Astrocyte (in vitro differentiated cells and primary cell): ENCODE results near the gene SEMA4G. TPM values are rescaled to one million over a fixed set of nuclear protein-coding genes. Genes with fewer than 3 reads are reported as not detected.
"Not testable (repeated sequence)": the region's sequence is repeated elsewhere in the genome, so short reads cannot be mapped to it uniquely, and the experiment has no call there.

Experiments used
- DNase-seq: peaks from one replicate; pipeline ENCODE4 v3.0.0-alpha.2; 2010; ENCODE audit warnings: low read depth
- FAIRE-seq: peaks from 2 replicates; lab custom pipeline; 2011; peaks lifted over from hg19 to GRCh38; lab: Jason Lieb, UNC
- H2AFZ ChIP-seq: 2 replicates; pipeline ENCODE4 v1.6.0; 2012; ENCODE audit warnings: low read depth, low read length, inconsistent platforms
- H3K27ac ChIP-seq: 2 replicates; pipeline ENCODE4 v1.5.1; 2011; ENCODE audit warnings: low read depth, low read length, inconsistent platforms
- H3K27me3 ChIP-seq: 2 replicates; pipeline ENCODE4 v1.6.0; 2011; ENCODE audit warnings: low read length, inconsistent platforms; ENCODE audit not compliant: insufficient read depth
- H3K36me3 ChIP-seq: 2 replicates; pipeline ENCODE4 v1.5.1; 2011; ENCODE audit warnings: low read length, inconsistent platforms; ENCODE audit not compliant: insufficient read depth
- H3K4me1 ChIP-seq: 2 replicates; pipeline ENCODE4 v1.5.1; 2011; ENCODE audit warnings: low read length, inconsistent platforms; ENCODE audit not compliant: insufficient read depth
- H3K4me2 ChIP-seq: 2 replicates; pipeline ENCODE4 v1.6.0; 2012; ENCODE audit warnings: low read length, inconsistent platforms
- H3K4me3 ChIP-seq: 2 replicates; pipeline ENCODE4 v1.5.1; 2011; ENCODE audit warnings: low read depth, mild to moderate bottlenecking, low read length, inconsistent platforms; ENCODE audit not compliant: insufficient read depth
- H3K79me2 ChIP-seq: 2 replicates; pipeline ENCODE4 v1.6.0; 2012; ENCODE audit warnings: mild to moderate bottlenecking, low read length, inconsistent platforms; ENCODE audit not compliant: insufficient read depth
- H3K9ac ChIP-seq: 2 replicates; pipeline ENCODE4 v1.6.0; 2012; ENCODE audit warnings: mild to moderate bottlenecking, low read length, inconsistent platforms
- H3K9me3 ChIP-seq: 2 replicates; pipeline ENCODE4 v1.5.1; 2012; ENCODE audit warnings: low read depth, mild to moderate bottlenecking, low read length, inconsistent platforms; ENCODE audit not compliant: insufficient read depth
- H4K20me1 ChIP-seq: 2 replicates; pipeline ENCODE4 v1.6.0; 2012; ENCODE audit warnings: low read length, inconsistent platforms; ENCODE audit not compliant: insufficient read depth
- H3K27ac Mint-ChIP-seq: one replicate; pipeline ENCODE4 v1.8.0; 2021; ENCODE audit warnings: mild to moderate bottlenecking, mixed read lengths; ENCODE audit not compliant: unreplicated experiment
- H3K27me3 Mint-ChIP-seq: one replicate; pipeline ENCODE4 v1.8.0; 2021; ENCODE audit warnings: low read depth, mixed read lengths; ENCODE audit not compliant: unreplicated experiment
- H3K36me3 Mint-ChIP-seq: one replicate; pipeline ENCODE4 v1.8.0; 2021; ENCODE audit warnings: low read depth, mixed read lengths; ENCODE audit not compliant: unreplicated experiment
- H3K4me1 Mint-ChIP-seq: one replicate; pipeline ENCODE4 v1.8.0; 2021; ENCODE audit warnings: low read depth, mixed read lengths; ENCODE audit not compliant: unreplicated experiment
- H3K4me3 Mint-ChIP-seq: one replicate; pipeline ENCODE4 v1.8.0; 2021; ENCODE audit warnings: mild to moderate bottlenecking, moderate library complexity, mixed read lengths; ENCODE audit not compliant: unreplicated experiment
- H3K9me3 Mint-ChIP-seq: one replicate; pipeline ENCODE4 v1.8.0; 2021; ENCODE audit warnings: mild to moderate bottlenecking, mixed read lengths; ENCODE audit not compliant: unreplicated experiment
- EZH2 ChIP-seq: IDR thresholded peaks from 2 replicates; pipeline ENCODE4 v1.6.1; 2012; ENCODE audit warnings: mild to moderate bottlenecking, low read length, inconsistent platforms; ENCODE audit not compliant: insufficient read depth
- total RNA-seq: library from RNA; stranded (reverse); gene quantifications from 2 replicates; pipeline ENCODE4 v1.2.1, GENCODE V29; 2021
- TF ChIP-seq, protein P1 (sequence below): IDR thresholded peaks from 2 replicates; pipeline ENCODE4 v1.5.1; 2011; ENCODE audit warnings: low read depth, mild to moderate bottlenecking, inconsistent platforms, low read length, moderate library complexity; ENCODE audit not compliant: insufficient read depth

Gene SEMA4G
- total RNA-seq, 1 donor from 2014 or later, result 5.9 TPM

DNA sequence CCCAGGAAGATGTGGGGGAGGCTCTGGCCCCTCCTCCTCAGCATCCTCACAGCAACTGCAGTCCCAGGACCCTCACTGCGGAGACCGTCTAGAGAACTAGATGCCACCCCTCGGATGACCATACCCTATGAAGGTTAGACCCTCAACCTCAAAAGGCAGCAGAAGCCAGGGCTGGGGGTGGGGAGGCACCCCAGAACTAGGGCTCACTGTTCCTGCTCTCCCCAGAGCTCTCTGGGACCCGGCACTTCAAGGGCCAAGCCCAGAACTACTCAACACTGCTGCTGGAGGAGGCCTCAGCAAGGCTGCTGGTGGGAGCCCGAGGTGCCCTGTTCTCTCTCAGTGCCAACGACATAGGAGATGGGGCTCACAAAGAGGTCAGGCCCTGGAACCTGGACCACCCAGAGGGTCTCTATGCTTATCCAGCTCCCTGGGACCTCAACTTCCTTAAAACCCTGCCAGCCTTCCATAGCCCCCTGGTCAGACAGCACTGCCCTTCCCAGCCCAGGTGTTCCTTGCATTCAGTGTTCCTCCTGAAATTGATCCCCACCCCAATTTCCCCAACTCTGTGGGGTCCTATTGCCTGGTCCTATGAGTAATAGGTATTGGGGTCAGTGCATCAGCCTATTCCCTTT lies 3.7 kb downstream of the SEMA4G start:
- Histone ChIP-seq H3K27me3 (no peaks in the 10 kb centered on the region), H4K20me1 (no peaks in the 10 kb centered on the region), H3K27ac (no peak overlapping the region), H3K79me2 (no peaks in the 10 kb centered on the region), H3K9ac (no peak overlapping the region), H3K36me3 (no peaks in the 10 kb centered on the region), H3K4me2 (no peak overlapping the region), H3K9me3 (no peaks in the 10 kb centered on the region), H3K4me3 (no peak overlapping the region), H2AFZ (no peak overlapping the region), H3K4me1 (peaks cover 8% of the 10 kb centered on the region)
- FAIRE-seq (no peak), DNase-seq (no peak)
- H3K27ac Mint-ChIP-seq, result no peak overlapping the region
- H3K27me3 Mint-ChIP-seq, result no peaks in the 10 kb centered on the region
- H3K4me1 Mint-ChIP-seq, result peaks cover 10% of the 10 kb centered on the region
- peaks cover 2% of the 10 kb centered on the region for H3K36me3 Mint-ChIP-seq
- no peak for TF ChIP-seq EZH2
- TF ChIP-seq, protein P1, sequence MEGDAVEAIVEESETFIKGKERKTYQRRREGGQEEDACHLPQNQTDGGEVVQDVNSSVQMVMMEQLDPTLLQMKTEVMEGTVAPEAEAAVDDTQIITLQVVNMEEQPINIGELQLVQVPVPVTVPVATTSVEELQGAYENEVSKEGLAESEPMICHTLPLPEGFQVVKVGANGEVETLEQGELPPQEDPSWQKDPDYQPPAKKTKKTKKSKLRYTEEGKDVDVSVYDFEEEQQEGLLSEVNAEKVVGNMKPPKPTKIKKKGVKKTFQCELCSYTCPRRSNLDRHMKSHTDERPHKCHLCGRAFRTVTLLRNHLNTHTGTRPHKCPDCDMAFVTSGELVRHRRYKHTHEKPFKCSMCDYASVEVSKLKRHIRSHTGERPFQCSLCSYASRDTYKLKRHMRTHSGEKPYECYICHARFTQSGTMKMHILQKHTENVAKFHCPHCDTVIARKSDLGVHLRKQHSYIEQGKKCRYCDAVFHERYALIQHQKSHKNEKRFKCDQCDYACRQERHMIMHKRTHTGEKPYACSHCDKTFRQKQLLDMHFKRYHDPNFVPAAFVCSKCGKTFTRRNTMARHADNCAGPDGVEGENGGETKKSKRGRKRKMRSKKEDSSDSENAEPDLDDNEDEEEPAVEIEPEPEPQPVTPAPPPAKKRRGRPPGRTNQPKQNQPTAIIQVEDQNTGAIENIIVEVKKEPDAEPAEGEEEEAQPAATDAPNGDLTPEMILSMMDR, result no peak
- H3K4me3 Mint-ChIP-seq, result peak overlapping the region; percentile 50
- H3K9me3 Mint-ChIP-seq, result no peaks in the 10 kb centered on the region

DNA sequence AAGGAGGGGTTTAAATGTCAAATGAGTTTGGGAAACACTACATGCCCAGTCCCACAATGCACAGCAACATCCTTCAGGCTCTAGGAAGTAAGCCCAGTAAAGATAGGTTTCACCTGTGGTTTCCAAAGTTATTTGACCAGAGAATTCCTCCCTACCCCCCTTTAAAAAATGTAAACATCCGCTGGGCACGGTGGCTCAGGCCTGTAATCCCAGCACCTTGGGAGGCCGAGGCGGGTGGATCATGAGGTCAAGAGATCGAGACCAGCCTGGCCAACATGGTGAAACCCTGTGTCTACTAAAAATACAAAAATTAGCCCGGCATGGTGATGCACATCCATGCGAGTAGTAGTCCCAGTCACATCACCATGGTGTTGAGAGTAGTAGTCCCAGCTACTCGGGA lies 6.1 kb downstream of the SEMA4G start:
- H3K27ac ChIP-seq, H3K9ac ChIP-seq, H3K4me1 ChIP-seq, H2AFZ ChIP-seq, H3K79me2 ChIP-seq, H3K4me3 ChIP-seq, H3K9me3 ChIP-seq, H3K4me3 Mint-ChIP-seq, H3K36me3 ChIP-seq, H3K4me2 ChIP-seq, H3K27me3 Mint-ChIP-seq, H3K4me1 Mint-ChIP-seq, H3K36me3 Mint-ChIP-seq, H3K27me3 ChIP-seq, FAIRE-seq, DNase-seq, H3K9me3 Mint-ChIP-seq, H3K27ac Mint-ChIP-seq, H4K20me1 ChIP-seq: not testable (repeated sequence)

- H3K4me1 ChIP-seq, result no peaks in the 10 kb centered on the region
- H3K9ac ChIP-seq, result no peak overlapping the region
- no peak overlapping the region for H3K27ac Mint-ChIP-seq
- no peak overlapping the region for H3K4me3 ChIP-seq
- H3K9me3 Mint-ChIP-seq, result no peaks in the 10 kb centered on the region
- FAIRE-seq (no peak), DNase-seq (no peak)
- H3K36me3 Mint-ChIP-seq, result peaks cover 18% of the 10 kb centered on the region
- H2AFZ ChIP-seq, result no peak overlapping the region
- no peaks in the 10 kb centered on the region for H3K4me1 Mint-ChIP-seq
- H3K27me3 ChIP-seq, result no peaks in the 10 kb centered on the region
- no peaks in the 10 kb centered on the region for H4K20me1 ChIP-seq
- no peaks in the 10 kb centered on the region for H3K27me3 Mint-ChIP-seq
- H3K4me2 ChIP-seq, result no peak overlapping the region
- no peak overlapping the region for H3K4me3 Mint-ChIP-seq
- H3K9me3 ChIP-seq, result no peaks in the 10 kb centered on the region
- TF ChIP-seq, protein P1, result no peak
- TF ChIP-seq EZH2, result no peak
- no peaks in the 10 kb centered on the region for H3K79me2 ChIP-seq
- H3K27ac ChIP-seq, result no peak overlapping the region
- H3K36me3 ChIP-seq, result no peaks in the 10 kb centered on the region
Measured at GRCh38 chr10:100976906-100977305, 7.6 kb downstream of the SEMA4G start.
